ENCODE data around the gene ACAA2.
"Not testable (repeated sequence)": the region's sequence is repeated elsewhere in the genome, so short reads cannot be mapped to it uniquely, and the experiment has no call there.

GRCh38 chr18:49800491-49800890, 12.8 kb downstream of the ACAA2 start:
- not testable (repeated sequence) for TF ChIP-seq POLR2A, CTCF, POLR2AphosphoS5 (IDR thresholded peaks at IDR 0.05)

Data from prostate gland (tissue), 2 donors.